H1 (cell line): ENCODE data around the gene ZFAND5. TPM values are rescaled to one million over a fixed set of nuclear protein-coding genes. Genes with fewer than 3 reads are reported as not detected.
A peak's percentile ranks its signal among the peaks of the same experiment; 100 is the strongest.

Experiments
- CTCF ChIA-PET: fragments of 300-600 bp; sonication (Branson Sonifier 250); formaldehyde crosslinking; loops from one replicate; lab custom pipeline; 2021; ENCODE audit not compliant: partially characterized antibody; lab: Charles Lee
- POLR2A ChIA-PET: fragments of 300-600 bp; sonication (Branson Sonifier 250); formaldehyde crosslinking; loops from one replicate; lab custom pipeline; 2021; ENCODE audit warnings: inconsistent platforms; ENCODE audit not compliant: partially characterized antibody; lab: Charles Lee
- DNase-seq, 2 experiments: peaks; one replicate each; pipeline versions ENCODE4 v3.0.0 to v3.0.0-alpha.2; 2010 to 2022; ENCODE audit warnings: low spot score in 2 of 2, low read depth in 1 of 2, mixed read lengths in 1 of 2
- FAIRE-seq: peaks from 2 replicates; lab custom pipeline; 2011; peaks lifted over from hg19 to GRCh38; lab: Jason Lieb, UNC
- H2AFZ ChIP-seq: 2 replicates; pipeline ENCODE4 v1.8.1; 2012; ENCODE audit warnings: low read length, inconsistent platforms
- H2AK5ac ChIP-seq: 2 replicates; pipeline ENCODE4 v1.6.1; 2013; ENCODE audit warnings: low read depth, low read length
- H2BK120ac ChIP-seq: replicated peaks from 2 replicates; pipeline ENCODE3; 2013; ENCODE audit warnings: low read depth, low read length, inconsistent platforms
- H2BK12ac ChIP-seq: 2 replicates; pipeline ENCODE4 v1.6.1; 2013; ENCODE audit warnings: low read depth, low read length
- H2BK15ac ChIP-seq: 2 replicates; pipeline ENCODE4 v1.6.1; 2013; ENCODE audit warnings: low read length
- H2BK20ac ChIP-seq: 2 replicates; pipeline ENCODE4 v1.6.1; 2013; ENCODE audit warnings: low read length
- H2BK5ac ChIP-seq: 2 replicates; pipeline ENCODE4 v1.6.1; 2013; ENCODE audit warnings: low read depth, low read length
- H3K14ac ChIP-seq: 2 replicates; pipeline ENCODE4 v1.6.1; 2013; ENCODE audit warnings: inconsistent platforms; ENCODE audit not compliant: insufficient read length
- H3K18ac ChIP-seq: 2 replicates; pipeline ENCODE4 v1.6.1; 2013; ENCODE audit warnings: low read length; ENCODE audit errors: extremely low read depth
- H3K23ac ChIP-seq: 2 replicates; pipeline ENCODE4 v1.6.1; 2013; ENCODE audit warnings: inconsistent platforms; ENCODE audit not compliant: insufficient read length
- H3K23me2 ChIP-seq: 2 replicates; pipeline ENCODE4 v1.6.1; 2013; ENCODE audit warnings: low read depth, low read length
- H3K27ac ChIP-seq: 2 replicates; pipeline ENCODE4 v1.6.1; 2011; ENCODE audit warnings: low read depth, low read length, inconsistent platforms
- H3K27me3 ChIP-seq, 4 experiments: replicated peaks in 1 of 4; 1 replicate in 1 of 4; 2 replicates in 3 of 4; pipeline versions ENCODE4 v1.6.1 to v1.8.1; 2011 to 2013; ENCODE audit warnings: low read length in 3 of 4, mild to moderate bottlenecking in 3 of 4, inconsistent platforms in 2 of 4, mixed read lengths in 2 of 4, moderate library complexity in 1 of 4; ENCODE audit not compliant: control insufficient read depth in 3 of 4, insufficient read depth in 3 of 4; ENCODE audit errors: extremely low read depth in 1 of 4
- H3K36me3 ChIP-seq, 4 experiments: 2 replicates each; pipeline versions ENCODE4 v1.6.1 to v1.8.1; 2011 to 2013; ENCODE audit warnings: mild to moderate bottlenecking in 4 of 4, low read length in 3 of 4, moderate library complexity in 2 of 4, control low read depth in 1 of 4, inconsistent platforms in 1 of 4; ENCODE audit not compliant: insufficient read depth in 4 of 4, control insufficient read depth in 2 of 4
- H3K4ac ChIP-seq: replicated peaks from 2 replicates; pipeline ENCODE3; 2013; ENCODE audit warnings: low read length, low read depth, mixed read lengths, inconsistent platforms; ENCODE audit not compliant: insufficient read length
- H3K4me1 ChIP-seq, 4 experiments: replicated peaks in 1 of 4; 1 replicate in 1 of 4; 2 replicates in 3 of 4; pipeline versions ENCODE4 v1.6.1 to v1.8.1; 2011 to 2013; ENCODE audit warnings: low read length in 3 of 4, inconsistent platforms in 2 of 4, mixed read lengths in 1 of 4; ENCODE audit not compliant: insufficient read depth in 4 of 4, control insufficient read depth in 3 of 4
- H3K4me2 ChIP-seq, 2 experiments: 2 replicates each; pipeline versions ENCODE4 v1.6.1 to v1.8.1; 2011 to 2013; ENCODE audit warnings: low read depth in 2 of 2, low read length in 2 of 2, control low read depth in 1 of 2, inconsistent platforms in 1 of 2, mild to moderate bottlenecking in 1 of 2; ENCODE audit not compliant: insufficient read depth in 1 of 2
- H3K4me3 ChIP-seq, 4 experiments: fragments of 200-600, 300-600 bp in 1 of 4; sonication (generic), shearing (Covaris generic), sonication (Bioruptor Twin) in 1 of 4; 2 replicates each; pipeline versions ENCODE4 v1.5.1 to v1.8.1; 2011 to 2016; ENCODE audit warnings: low read length in 4 of 4, low read depth in 3 of 4, control low read depth in 2 of 4, inconsistent platforms in 2 of 4, mild to moderate bottlenecking in 2 of 4, mixed read lengths in 1 of 4, moderate library complexity in 1 of 4; ENCODE audit not compliant: insufficient read depth in 2 of 4; ENCODE audit errors: extremely low read depth in 1 of 4
- H3K56ac ChIP-seq: replicated peaks from 2 replicates; pipeline ENCODE3; 2013; ENCODE audit warnings: low read depth, mild to moderate bottlenecking, mixed read lengths, low read length, inconsistent platforms; ENCODE audit not compliant: insufficient read length
- H3K79me1 ChIP-seq: 2 replicates; pipeline ENCODE4 v1.6.1; 2013; ENCODE audit warnings: low read depth, low read length, control low read depth
- H3K79me2 ChIP-seq, 2 experiments: 2 replicates each; pipeline versions ENCODE4 v1.6.1 to v1.8.1; 2012 to 2013; ENCODE audit warnings: low read length in 2 of 2, mild to moderate bottlenecking in 2 of 2, inconsistent platforms in 1 of 2; ENCODE audit not compliant: insufficient read depth in 2 of 2, control insufficient read depth in 1 of 2
- H3K9ac ChIP-seq, 4 experiments: replicated peaks in 1 of 4; 1 replicate in 1 of 4; 2 replicates in 3 of 4; pipeline versions ENCODE4 v1.6.1 to v1.8.1; 2011 to 2013; ENCODE audit warnings: low read depth in 3 of 4, low read length in 3 of 4, control low read depth in 2 of 4, mild to moderate bottlenecking in 2 of 4, moderate library complexity in 2 of 4, inconsistent platforms in 1 of 4; ENCODE audit errors: extremely low read depth in 1 of 4
- H3K9me3 ChIP-seq, 2 experiments: 2 replicates each; pipeline versions ENCODE4 v1.6.1 to v1.8.1; 2012 to 2013; ENCODE audit warnings: mild to moderate bottlenecking in 2 of 2, moderate library complexity in 2 of 2, control low read depth in 1 of 2, inconsistent platforms in 1 of 2, low read depth in 1 of 2, low read length in 1 of 2, mixed read lengths in 1 of 2; ENCODE audit not compliant: insufficient read depth in 2 of 2
- H4K20me1 ChIP-seq, 2 experiments: replicated peaks in 1 of 2; 2 replicates each; pipeline versions ENCODE3 to v1.8.1; 2011 to 2013; ENCODE audit warnings: inconsistent platforms in 2 of 2, low read length in 2 of 2, mild to moderate bottlenecking in 1 of 2; ENCODE audit not compliant: insufficient read depth in 2 of 2, control insufficient read depth in 1 of 2
- H4K5ac ChIP-seq: 2 replicates; pipeline ENCODE4 v1.6.1; 2013; ENCODE audit warnings: low read length, low read depth, mixed read lengths, inconsistent platforms; ENCODE audit not compliant: insufficient read length
- H4K8ac ChIP-seq: 2 replicates; pipeline ENCODE4 v1.8.0; 2013; ENCODE audit warnings: mild to moderate bottlenecking, moderate library complexity, low read length, inconsistent platforms; ENCODE audit not compliant: insufficient read depth; ENCODE audit errors: extremely low read depth
- H4K91ac ChIP-seq: replicated peaks from 2 replicates; pipeline ENCODE3; 2013; ENCODE audit warnings: low read length, mixed read lengths, inconsistent platforms; ENCODE audit not compliant: insufficient read length
- BACH1 ChIP-seq: IDR thresholded peaks from 2 replicates; pipeline ENCODE4 v1.6.1; 2012; ENCODE audit warnings: low read length, improper control_type of control experiment
- BRCA1 ChIP-seq: IDR thresholded peaks from 2 replicates; pipeline ENCODE4 v1.6.1; 2012; ENCODE audit warnings: low read depth, low read length, improper control_type of control experiment
- CTBP2 ChIP-seq: IDR thresholded peaks from 2 replicates; pipeline ENCODE4 v1.7.0; 2011; ENCODE audit warnings: borderline replicate concordance, mild to moderate bottlenecking, moderate library complexity, mixed read lengths, low read length; ENCODE audit not compliant: insufficient read depth, insufficient read length
- EZH2 ChIP-seq: fragments of 200-600 bp; sonication (generic); IDR thresholded peaks from 2 replicates; pipeline ENCODE4 v1.7.1; 2012; ENCODE audit warnings: low read depth, mild to moderate bottlenecking, moderate library complexity, low read length, inconsistent platforms; ENCODE audit not compliant: severe bottlenecking
- GABPA ChIP-seq: IDR thresholded peaks from 2 replicates; pipeline ENCODE4 v1.6.1; 2011; ENCODE audit warnings: mild to moderate bottlenecking, low read length, moderate library complexity, borderline replicate concordance; ENCODE audit not compliant: insufficient read depth
- HDAC6 ChIP-seq: IDR thresholded peaks from one replicate; pipeline ENCODE4 v1.7.1; 2012; ENCODE audit warnings: low read depth, mild to moderate bottlenecking, inconsistent platforms, low read length, moderate library complexity
- SAP30 ChIP-seq: fragments of 300-600 bp; sonication (generic); IDR thresholded peaks from 2 replicates; pipeline ENCODE4 v1.7.1; 2012; ENCODE audit warnings: low read length, moderate library complexity, mild to moderate bottlenecking, inconsistent platforms; ENCODE audit not compliant: insufficient read depth, insufficient replicate concordance
- SIRT6 ChIP-seq: IDR thresholded peaks from one replicate; pipeline ENCODE4 v1.7.1; 2012; ENCODE audit warnings: low read length, inconsistent platforms
- SP2 ChIP-seq: IDR thresholded peaks from 2 replicates; pipeline ENCODE4 v1.6.1; 2012; ENCODE audit warnings: mild to moderate bottlenecking, low read length, inconsistent platforms
- TAF7 ChIP-seq: optimal IDR thresholded peaks from 2 replicates; pipeline ENCODE3; 2011; ENCODE audit warnings: low read depth, mild to moderate bottlenecking, inconsistent platforms, low read length, moderate library complexity, borderline replicate concordance
- TEAD4 ChIP-seq: IDR thresholded peaks from 2 replicates; pipeline ENCODE4 v1.6.1; 2012; ENCODE audit warnings: low read depth, low read length, inconsistent platforms, mixed read lengths
- WGBS, 2 experiments: shearing (Covaris generic) in 1 of 2; methylation state at CpG; one replicate each; pipeline versions ENCODE4 v1.1.6 to v1.1.7; 2013 to 2015; ENCODE audit warnings: low lambda C conversion rate in 2 of 2, mixed read lengths in 2 of 2, inconsistent platforms in 1 of 2, low coverage in 1 of 2, missing lambda C conversion rate in 1 of 2; ENCODE audit not compliant: insufficient replicate concordance in 2 of 2, insufficient coverage in 1 of 2, insufficient read length in 1 of 2; ENCODE audit errors: extremely low coverage in 1 of 2, missing lambda C conversion rate in 1 of 2; 5-methylcytosine and 5-hydroxymethylcytosine counted together
- polyA plus RNA-seq, 7 experiments: library from polyadenylated mRNA; depleted of rRNA in 3 of 7; stranded (reverse) in 5 of 7; unstranded in 2 of 7; fragments of >200 nt in 5 of 7; fragments of 200-250 nt in 2 of 7; gene quantifications; 1 replicate in 5 of 7; 2 replicates in 1 of 7; 4 replicates in 1 of 7; pipeline versions ENCODE4 v1.2.1 to v1.2.3, GENCODE V29; 2011 to 2013; ENCODE audit warnings: missing spikeins in 2 of 7, mixed read lengths in 2 of 7
- total RNA-seq: library from RNA; stranded (reverse); fragmentation: NEBNext Ultra II Directional; extraction: Animal tissue kit (Norgen Biotek cat#: 25700); gene quantifications from 2 replicates; pipeline ENCODE4 v1.2.1, GENCODE V29; 2021

Gene ZFAND5
- total and polyA plus RNA-seq, 2 of the 8 experiments (the other 6 are each of a cell fraction or from before 2014, with no cell fraction given): 76.7 to 225 TPM

DNA sequence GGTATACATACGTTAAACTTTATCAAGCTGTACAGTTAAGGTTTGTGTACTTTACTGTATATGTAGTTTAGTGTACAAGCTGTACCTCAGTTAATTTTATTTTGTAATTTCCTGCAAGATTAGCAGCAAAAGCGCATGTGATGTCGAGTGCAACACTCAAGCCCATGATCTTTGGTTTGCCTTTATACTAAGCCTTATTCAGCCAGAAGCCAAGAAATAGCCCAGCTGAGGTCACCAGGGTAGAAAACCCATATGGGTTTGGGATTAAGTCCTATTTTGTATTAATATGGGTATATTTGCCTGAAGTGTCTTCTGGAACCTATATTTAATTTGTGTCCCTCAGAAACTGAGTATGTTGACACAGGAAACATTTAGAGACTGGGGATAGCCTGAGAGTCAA lies 59.3 kb downstream of the ZFAND5 start:
- Histone ChIP-seq H2AFZ (peak overlapping the region; percentile 78; the same call in 1 of the 2 replicates), H3K4me1 (peaks cover 0 to 2% (median 0%) of the 10 kb centered on the region in 4 experiments; a peak in 1 of 7 replicates), H3K9me3 (no peaks in the 10 kb centered on the region), H4K91ac (no peak overlapping the region), H3K36me3 (no peaks in the 10 kb centered on the region), H3K27me3 (no peaks in the 10 kb centered on the region), H3K27ac (no peak overlapping the region), H2BK12ac (no peak overlapping the region), H2BK120ac (no peak overlapping the region), H3K4me3 (0 out of 8 replicates have a peak overlapping the region, but pooled peaks of 1 of the 4 experiments have one; percentile 5), H4K20me1 (no peaks in the 10 kb centered on the region), H3K18ac (no peak overlapping the region), H3K9ac (no peak overlapping the region), H3K4ac (no peak overlapping the region), H2BK5ac (no peak overlapping the region), H4K5ac (no peak overlapping the region), H3K23ac (no peak overlapping the region), H3K23me2 (no peaks in the 10 kb centered on the region), H4K8ac (no peak overlapping the region), H3K56ac (no peak overlapping the region), H3K79me2 (no peaks in the 10 kb centered on the region), H2AK5ac (no peak overlapping the region), H2BK20ac (no peak overlapping the region), H2BK15ac (no peak overlapping the region), H3K4me2 (no peak overlapping the region), H3K79me1 (no peaks in the 10 kb centered on the region), H3K14ac (no peak overlapping the region)
- POLR2A ChIA-PET: interaction anchor here (1.4 kb wide), 1 partner anchor 59 kb away, joined by 7 read pairs; the partner anchor contains the start of gene ZFAND5
- TF ChIP-seq EZH2 (no peak), CTBP2 (no peak), BRCA1 (no peak), SIRT6 (no peak), SAP30 (no peak), BACH1 (no peak), SP2 (no peak), HDAC6 (no peak), TAF7 (no peak), GABPA (no peak), TEAD4 (no peak)
- 88% methylated on average over 3 of the region's 3 CpGs; no CpG with 5 or more reads in 1 of the 2 experiments for WGBS, 2 experiments
- DNase-seq: no peak
- no peak for FAIRE-seq
- CTCF ChIA-PET: interaction anchor here (0.5 to 2.5 kb wide), 5 partner anchors 8 to 1921 kb away, joined by 3 to 9 read pairs (median 4); no protein-coding TSS in a partner anchor
